ENCODE measurements around the gene ID2. TPM values are rescaled to one million over a fixed set of nuclear protein-coding genes. Genes with fewer than 3 reads are reported as not detected.

ID2 gene
- total RNA-seq, 1 experiment from 2014 or later: 240 TPM

DNA sequence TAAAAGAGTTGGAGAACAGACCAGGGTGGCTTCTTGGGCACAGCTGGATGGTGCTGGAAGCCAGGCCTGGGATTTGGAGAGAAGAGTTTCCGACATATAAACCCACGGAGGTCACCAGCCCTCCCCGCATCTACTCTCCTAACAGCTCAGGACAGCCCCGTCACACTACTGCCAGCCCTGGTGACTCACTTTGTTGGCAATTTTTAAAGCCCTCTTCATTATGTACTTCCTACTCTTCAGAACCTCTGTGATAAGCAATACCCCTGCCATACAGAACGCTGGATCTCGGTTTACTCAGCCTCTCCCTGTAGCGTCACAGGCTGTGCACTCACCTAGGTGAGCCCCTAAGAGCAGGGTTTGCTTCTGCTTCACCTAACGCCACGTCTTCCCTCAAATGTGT, 48.1 kb downstream of the ID2 start:
- DNase-seq (ENCODE audit: low read depth): no peak

DNA sequence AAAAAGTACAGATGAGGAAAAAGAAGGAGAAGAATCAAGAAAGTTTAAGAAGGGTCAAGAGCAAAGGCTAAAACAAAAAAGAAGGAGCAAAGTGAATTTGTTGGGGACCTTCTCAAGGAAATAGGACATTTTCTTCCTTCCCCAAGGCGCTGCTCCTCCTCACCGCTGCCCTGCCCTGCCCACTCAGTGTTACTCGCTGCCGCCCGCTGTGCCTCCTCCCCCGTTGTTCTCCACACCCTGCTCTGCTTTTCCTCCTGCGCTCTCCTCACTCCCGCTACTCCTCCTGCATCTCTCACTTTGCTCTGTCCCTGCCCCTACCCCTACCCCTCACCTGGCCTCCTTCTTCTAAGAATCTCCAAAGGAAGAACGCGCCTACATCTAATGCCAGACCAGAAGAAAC, 50.7 kb downstream of the ID2 start:
- no peak for DNase-seq (ENCODE audit: low read depth)

Other genes with a start within 250 kb of the ID2 start
- 35.5 and 43.1 TPM in 2 replicates for gene KIDINS220, start 155.6 kb downstream of the ID2 start, total RNA-seq (2014; rRNA removed)